Measurements from ENCODE around the gene PRXL2C. TPM values are rescaled to one million over a fixed set of nuclear protein-coding genes. Genes with fewer than 3 reads are reported as not detected.
A peak's percentile ranks its signal among the peaks of the same experiment; 100 is the strongest.

Gene PRXL2C
- polyA plus RNA-seq, 2 of the 4 experiments (the other 2 are of a cell fraction) = 7.9 to 11.4 TPM

- peaks cover 33% of the 10 kb centered on the region for H3K4me1 ChIP-seq
- no peaks in the 10 kb centered on the region for H3K9me3 ChIP-seq
- no peak overlapping the region for H3K27ac ChIP-seq
- TF ChIP-seq POLR2AphosphoS2 (conservative IDR thresholded peaks at IDR 0.05; ENCODE audit: low read length) (no peak), HOXA7 (CRISPR knock-in tag; IDR thresholded peaks at IDR 0.05) (no peak), ZNF302 (CRISPR knock-in tag; IDR thresholded peaks at IDR 0.05) (no peak), HES2 (IDR thresholded peaks at IDR 0.05) (no peak), HEYL (CRISPR knock-in tag; IDR thresholded peaks at IDR 0.05) (no peak), MYC (IDR thresholded peaks at IDR 0.05; ENCODE audit: borderline replicate concordance, low read length) (no peak), FOXS1 (CRISPR knock-in tag; IDR thresholded peaks at IDR 0.05) (no peak), RARB (CRISPR knock-in tag; IDR thresholded peaks at IDR 0.05) (no peak), KDM5A (IDR thresholded peaks at IDR 0.05) (no peak), NPAS2 (CRISPR knock-in tag; IDR thresholded peaks at IDR 0.05; ENCODE audit: borderline replicate concordance) (no peak), EHMT2 (IDR thresholded peaks at IDR 0.05; ENCODE audit: low read depth) (no peak), FOSB (CRISPR knock-in tag; IDR thresholded peaks at IDR 0.05) (no peak), ZFP36 (IDR thresholded peaks at IDR 0.05; ENCODE audit: borderline replicate concordance, partially characterized antibody) (no peak)
- ATAC-seq = no peak
- ChIA-PET POLR2A (no interaction called here), CTCF (interaction anchor here (0.8 to 1.8 kb wide), 4 partner anchors 21 to 50 kb away, joined by 3 to 5 read pairs (median 4); no protein-coding TSS in a partner anchor)
- peak overlapping the region; percentile 97 for H3K4me2 ChIP-seq
- FAIRE-seq = no peak
- DNase-seq (ENCODE audit: low read depth in 1 of 2, low spot score in 1 of 2) = no peak
- H3K4me3 ChIP-seq = peak overlapping the region; percentile 98; the same call in 2 of the 3 replicates
- 86% methylated on average over 22 of the region's 22 CpGs for WGBS (ENCODE audit: missing lambda C conversion rate)
These were observed 37.5 kb downstream of the PRXL2C start for GRCh38 chr9:96617439-96618185.

DNA sequence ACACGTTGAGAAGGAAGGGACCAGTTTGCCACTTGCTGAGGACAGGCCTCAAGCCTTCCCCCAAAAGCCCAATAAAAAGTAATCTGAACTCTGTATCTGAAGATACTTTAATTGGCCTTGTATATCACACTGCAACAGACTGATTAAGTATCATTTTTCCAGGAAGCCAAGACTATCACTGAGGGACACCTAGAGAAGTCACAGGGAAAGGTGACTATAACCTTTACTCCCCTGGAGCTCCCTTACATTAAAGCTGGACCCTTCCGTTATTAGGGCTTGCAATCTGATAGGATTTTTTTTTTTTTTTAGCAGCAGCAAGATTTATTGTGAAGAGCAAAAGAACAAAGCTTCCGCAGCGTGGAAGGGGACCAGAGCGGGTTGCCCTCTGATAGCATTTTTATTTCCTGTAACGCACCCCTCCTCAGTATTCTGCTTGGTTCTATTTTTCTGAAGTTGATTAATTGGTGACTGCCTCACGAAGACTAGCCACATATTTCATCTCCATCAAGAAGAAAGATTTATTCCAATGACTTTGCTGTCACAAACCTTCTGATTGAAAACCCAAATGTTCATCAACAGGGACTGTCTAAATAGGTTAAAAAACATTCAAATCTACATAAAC is 38.2 kb downstream of the PRXL2C start:
- Histone ChIP-seq H3K9me3 (no peaks in the 10 kb centered on the region), H3K4me2 (no peak overlapping the region), H3K4me3 (no peak overlapping the region), H3K27ac (no peak overlapping the region), H3K4me1 (peaks cover 37% of the 10 kb centered on the region)
- POLR2A ChIA-PET = no interaction called here
- WGBS (ENCODE audit: missing lambda C conversion rate) = 87% methylated on average over 7 of the region's 7 CpGs
- CTCF ChIA-PET = no interaction called here
- no peak for FAIRE-seq
- TF ChIP-seq HOXB13 (CRISPR knock-in tag; IDR thresholded peaks at IDR 0.05; ENCODE audit: low read depth) (no peak), RARB (CRISPR knock-in tag; IDR thresholded peaks at IDR 0.05) (no peak), ZNF302 (CRISPR knock-in tag; IDR thresholded peaks at IDR 0.05) (no peak), FOXS1 (CRISPR knock-in tag; IDR thresholded peaks at IDR 0.05) (no peak), ZSCAN20 (CRISPR knock-in tag; IDR thresholded peaks at IDR 0.05) (no peak), MYC (IDR thresholded peaks at IDR 0.05; ENCODE audit: borderline replicate concordance, low read length) (no peak), TFCP2L1 (CRISPR knock-in tag; IDR thresholded peaks at IDR 0.05) (no peak), CEBPB (IDR thresholded peaks at IDR 0.05) (no peak), ESRRA (IDR thresholded peaks at IDR 0.05; ENCODE audit: borderline replicate concordance, low read length) (no peak), NPAS2 (CRISPR knock-in tag; IDR thresholded peaks at IDR 0.05; ENCODE audit: borderline replicate concordance) (no peak), HMGXB4 (CRISPR knock-in tag; IDR thresholded peaks at IDR 0.05; ENCODE audit: borderline replicate concordance) (no peak), CBX8 (IDR thresholded peaks at IDR 0.05) (no peak)
- TF ChIP-seq, protein P1, sequence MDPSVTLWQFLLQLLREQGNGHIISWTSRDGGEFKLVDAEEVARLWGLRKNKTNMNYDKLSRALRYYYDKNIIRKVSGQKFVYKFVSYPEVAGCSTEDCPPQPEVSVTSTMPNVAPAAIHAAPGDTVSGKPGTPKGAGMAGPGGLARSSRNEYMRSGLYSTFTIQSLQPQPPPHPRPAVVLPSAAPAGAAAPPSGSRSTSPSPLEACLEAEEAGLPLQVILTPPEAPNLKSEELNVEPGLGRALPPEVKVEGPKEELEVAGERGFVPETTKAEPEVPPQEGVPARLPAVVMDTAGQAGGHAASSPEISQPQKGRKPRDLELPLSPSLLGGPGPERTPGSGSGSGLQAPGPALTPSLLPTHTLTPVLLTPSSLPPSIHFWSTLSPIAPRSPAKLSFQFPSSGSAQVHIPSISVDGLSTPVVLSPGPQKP (IDR thresholded peaks at IDR 0.05; ENCODE audit: low read depth, low read length) = no peak
- TF ChIP-seq, protein P2, sequence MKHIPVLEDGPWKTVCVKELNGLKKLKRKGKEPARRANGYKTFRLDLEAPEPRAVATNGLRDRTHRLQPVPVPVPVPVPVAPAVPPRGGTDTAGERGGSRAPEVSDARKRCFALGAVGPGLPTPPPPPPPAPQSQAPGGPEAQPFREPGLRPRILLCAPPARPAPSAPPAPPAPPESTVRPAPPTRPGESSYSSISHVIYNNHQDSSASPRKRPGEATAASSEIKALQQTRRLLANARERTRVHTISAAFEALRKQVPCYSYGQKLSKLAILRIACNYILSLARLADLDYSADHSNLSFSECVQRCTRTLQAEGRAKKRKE (CRISPR knock-in tag; IDR thresholded peaks at IDR 0.05; ENCODE audit: low read depth) = no peak
- no peak for DNase-seq (ENCODE audit: low read depth in 1 of 2, low spot score in 1 of 2)
- ATAC-seq = no peak
